GM12874 (cell line): ENCODE measurements around the gene COG5.

ENCODE experiments used
- CTCF ChIP-seq: IDR thresholded peaks from 2 replicates; pipeline ENCODE4 v1.5.1; 2011; ENCODE audit warnings: low read depth, mild to moderate bottlenecking, control low read depth, low read length, moderate library complexity; ENCODE audit not compliant: insufficient read depth

The COG5 gene

GRCh38 chr7:107528461-107528860 lies 35.3 kb downstream of the COG5 start:
- TF ChIP-seq CTCF, result no peak

GRCh38 chr7:107527196-107527595 lies 36.5 kb downstream of the COG5 start:
- TF ChIP-seq CTCF, result no peak

GRCh38 chr7:107526672-107527071 lies 37.0 kb downstream of the COG5 start:
- TF ChIP-seq CTCF, result no peak

- no peak for TF ChIP-seq CTCF
These were observed 56.9 kb downstream of the COG5 start for GRCh38 chr7:107506674-107507339.

GRCh38 chr7:107505997-107506673 lies 57.6 kb downstream of the COG5 start:
- no peak for TF ChIP-seq CTCF

GRCh38 chr7:107505362-107505761 lies 58.4 kb downstream of the COG5 start:
- no peak for TF ChIP-seq CTCF

GRCh38 chr7:107503687-107504086 lies 60.0 kb downstream of the COG5 start:
- TF ChIP-seq CTCF, result no peak
